Pons (tissue), 1 donor: ENCODE measurements around the gene CDC73.
"Not testable (repeated sequence)": the region's sequence is repeated elsewhere in the genome, so short reads cannot be mapped to it uniquely, and the experiment has no call there.

Source experiments
- DNase-seq: peaks from one replicate; pipeline ENCODE4 v3.0.0-alpha.2; 2016; ENCODE audit warnings: low spot score

CDC73 gene

GRCh38 chr1:193231146-193231545 is 109.3 kb downstream of the CDC73 start:
- DNase-seq = not testable (repeated sequence)

GRCh38 chr1:193234530-193234929 is 112.7 kb downstream of the CDC73 start:
- DNase-seq = no peak

- DNase-seq = no peak
Measured at GRCh38 chr1:193237381-193237978, 115.6 kb downstream of the CDC73 start.

GRCh38 chr1:193240609-193241008 is 118.8 kb downstream of the CDC73 start:
- DNase-seq = no peak

- DNase-seq = no peak
Measured at GRCh38 chr1:193241132-193241827, 119.4 kb downstream of the CDC73 start.

GRCh38 chr1:193242000-193242399 is 120.2 kb downstream of the CDC73 start:
- no peak for DNase-seq

- no peak for DNase-seq
Measured at GRCh38 chr1:193249187-193249586, 127.4 kb downstream of the CDC73 start.

GRCh38 chr1:193251950-193252349 is 130.1 kb downstream of the CDC73 start:
- DNase-seq = no peak

GRCh38 chr1:193256019-193256418 is 134.2 kb downstream of the CDC73 start:
- DNase-seq = no peak

- DNase-seq = no peak
Measured at GRCh38 chr1:193259636-193260035, 137.8 kb downstream of the CDC73 start.

- no peak for DNase-seq
Measured at GRCh38 chr1:193260056-193260745, 138.4 kb downstream of the CDC73 start.

GRCh38 chr1:193260896-193261295 is 139.1 kb downstream of the CDC73 start:
- no peak for DNase-seq

GRCh38 chr1:193262661-193263060 is 140.8 kb downstream of the CDC73 start:
- DNase-seq = no peak

- DNase-seq = no peak
Measured at GRCh38 chr1:193264313-193265065, 142.7 kb downstream of the CDC73 start.

- no peak for DNase-seq
Measured at GRCh38 chr1:193265716-193266115, 143.9 kb downstream of the CDC73 start.

- DNase-seq = not testable (repeated sequence)
Measured at GRCh38 chr1:193266794-193267193, 145.0 kb downstream of the CDC73 start.

GRCh38 chr1:193270996-193271395 is 149.2 kb downstream of the CDC73 start:
- no peak for DNase-seq

GRCh38 chr1:193275773-193276172 is 153.9 kb downstream of the CDC73 start:
- no peak for DNase-seq

- no peak for DNase-seq
Measured at GRCh38 chr1:193278968-193279367, 157.1 kb downstream of the CDC73 start.

- no peak for DNase-seq
Measured at GRCh38 chr1:193281894-193282293, 160.1 kb downstream of the CDC73 start.

- DNase-seq = no peak
Measured at GRCh38 chr1:193283016-193283415, 161.2 kb downstream of the CDC73 start.

GRCh38 chr1:193284219-193284618 is 162.4 kb downstream of the CDC73 start:
- DNase-seq = no peak

GRCh38 chr1:193285641-193286040 is 163.8 kb downstream of the CDC73 start:
- DNase-seq = no peak
